ENCODE results near the gene SEL1L3.

Gene SEL1L3

DNA sequence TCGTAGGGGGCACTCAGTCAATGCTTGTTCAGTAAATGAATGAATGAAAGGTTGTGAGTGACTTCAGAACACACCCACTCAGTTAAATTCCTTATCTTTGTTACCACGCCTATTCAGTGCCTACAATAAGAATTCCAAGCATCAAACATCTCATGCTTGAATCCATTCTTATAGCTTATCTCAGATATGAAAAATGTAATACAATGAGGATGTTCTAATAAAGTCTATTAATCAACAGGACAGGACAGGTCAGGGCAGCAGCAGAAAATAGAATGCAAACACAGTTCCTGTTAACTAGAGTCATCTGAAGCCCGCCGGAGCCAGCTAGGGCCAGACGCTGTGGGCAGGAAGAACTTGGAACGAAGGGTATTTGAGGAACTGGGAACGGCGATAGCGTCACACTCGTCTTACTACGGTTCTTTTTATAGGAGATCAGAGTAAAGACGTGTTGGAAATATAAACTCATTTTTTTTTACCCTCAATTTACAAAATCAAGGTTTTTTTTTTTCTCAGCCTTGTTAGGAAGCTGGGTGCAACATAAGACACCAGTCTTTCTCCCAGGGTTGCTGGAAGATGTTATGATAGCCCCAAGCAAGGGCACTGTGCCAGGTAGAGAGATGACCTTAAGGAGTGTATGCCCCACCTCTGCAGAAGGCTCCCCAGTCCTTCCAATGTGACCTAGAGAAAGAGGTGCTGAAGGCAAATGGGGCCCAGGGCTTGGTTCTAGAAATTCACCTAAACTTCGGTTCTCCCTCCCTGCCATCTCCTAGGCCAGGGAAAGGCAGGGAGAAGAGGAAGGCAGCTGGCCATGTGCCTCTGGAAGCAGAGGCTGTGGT, 48.3 kb downstream of the SEL1L3 start:
- H3K4me3 ChIP-seq (ENCODE audit: low read depth, low read length) = no peak overlapping the region
- H3K4me1 ChIP-seq = no peaks in the 10 kb centered on the region
- H3K9me3 ChIP-seq (ENCODE audit: control insufficient read depth, low read length) = no peaks in the 10 kb centered on the region
- H3K4me2 ChIP-seq (ENCODE audit: low read length) = no peak overlapping the region
- H3K36me3 ChIP-seq (ENCODE audit: control insufficient read depth, insufficient read depth, low read length) = no peaks in the 10 kb centered on the region
- no peak overlapping the region for H2AFZ ChIP-seq
- H3K27me3 ChIP-seq (ENCODE audit: control insufficient read depth, insufficient read depth, low read length) = no peaks in the 10 kb centered on the region
- no peak overlapping the region for H3K9ac ChIP-seq
- TF ChIP-seq, protein P1, sequence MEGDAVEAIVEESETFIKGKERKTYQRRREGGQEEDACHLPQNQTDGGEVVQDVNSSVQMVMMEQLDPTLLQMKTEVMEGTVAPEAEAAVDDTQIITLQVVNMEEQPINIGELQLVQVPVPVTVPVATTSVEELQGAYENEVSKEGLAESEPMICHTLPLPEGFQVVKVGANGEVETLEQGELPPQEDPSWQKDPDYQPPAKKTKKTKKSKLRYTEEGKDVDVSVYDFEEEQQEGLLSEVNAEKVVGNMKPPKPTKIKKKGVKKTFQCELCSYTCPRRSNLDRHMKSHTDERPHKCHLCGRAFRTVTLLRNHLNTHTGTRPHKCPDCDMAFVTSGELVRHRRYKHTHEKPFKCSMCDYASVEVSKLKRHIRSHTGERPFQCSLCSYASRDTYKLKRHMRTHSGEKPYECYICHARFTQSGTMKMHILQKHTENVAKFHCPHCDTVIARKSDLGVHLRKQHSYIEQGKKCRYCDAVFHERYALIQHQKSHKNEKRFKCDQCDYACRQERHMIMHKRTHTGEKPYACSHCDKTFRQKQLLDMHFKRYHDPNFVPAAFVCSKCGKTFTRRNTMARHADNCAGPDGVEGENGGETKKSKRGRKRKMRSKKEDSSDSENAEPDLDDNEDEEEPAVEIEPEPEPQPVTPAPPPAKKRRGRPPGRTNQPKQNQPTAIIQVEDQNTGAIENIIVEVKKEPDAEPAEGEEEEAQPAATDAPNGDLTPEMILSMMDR (IDR thresholded peaks at IDR 0.05) = no peak
- no peak overlapping the region for H3K27ac ChIP-seq
- no peaks in the 10 kb centered on the region for H3K79me2 ChIP-seq

DNA sequence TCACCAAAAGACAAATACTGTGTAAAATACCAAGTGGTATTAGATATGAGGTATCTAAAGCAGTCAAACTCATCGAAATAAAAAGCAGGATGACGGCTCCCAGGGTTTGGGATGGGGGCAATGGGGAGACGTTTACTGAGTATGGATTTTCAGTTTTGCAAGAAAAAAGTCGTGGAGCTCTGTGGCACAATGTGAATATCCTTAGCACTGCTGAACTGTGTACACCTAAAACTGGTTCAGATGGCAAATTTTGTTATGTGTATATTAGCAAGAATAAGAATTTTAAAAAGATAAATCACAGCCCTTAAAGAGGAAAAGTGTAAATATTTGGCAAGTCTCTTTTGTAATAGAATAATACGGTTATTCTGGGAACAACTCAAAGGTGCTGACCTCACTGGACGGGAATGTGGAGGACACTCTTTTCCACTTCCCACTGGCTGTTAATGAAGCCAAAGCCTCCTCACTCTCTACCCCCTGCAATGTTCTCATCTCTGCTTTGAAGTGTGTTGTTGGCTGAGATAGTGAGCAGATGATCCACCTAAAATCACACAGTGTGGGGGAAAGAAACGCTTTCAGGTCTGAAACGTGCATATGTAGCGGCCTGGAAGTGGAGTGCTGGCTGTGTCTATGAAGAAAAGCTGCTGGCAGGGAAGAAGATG, 49.2 kb downstream of the SEL1L3 start:
- H3K27ac ChIP-seq = no peak overlapping the region
- no peaks in the 10 kb centered on the region for H3K4me1 ChIP-seq
- no peak overlapping the region for H3K4me3 ChIP-seq (ENCODE audit: low read depth, low read length)
- TF ChIP-seq, protein P1 (IDR thresholded peaks at IDR 0.05) = no peak
- no peak overlapping the region for H3K4me2 ChIP-seq (ENCODE audit: low read length)
- no peaks in the 10 kb centered on the region for H3K27me3 ChIP-seq (ENCODE audit: control insufficient read depth, insufficient read depth, low read length)
- H3K9me3 ChIP-seq (ENCODE audit: control insufficient read depth, low read length) = no peaks in the 10 kb centered on the region
- H3K36me3 ChIP-seq (ENCODE audit: control insufficient read depth, insufficient read depth, low read length) = no peaks in the 10 kb centered on the region
- no peak overlapping the region for H3K9ac ChIP-seq
- H3K79me2 ChIP-seq = no peaks in the 10 kb centered on the region
- no peak overlapping the region for H2AFZ ChIP-seq

DNA sequence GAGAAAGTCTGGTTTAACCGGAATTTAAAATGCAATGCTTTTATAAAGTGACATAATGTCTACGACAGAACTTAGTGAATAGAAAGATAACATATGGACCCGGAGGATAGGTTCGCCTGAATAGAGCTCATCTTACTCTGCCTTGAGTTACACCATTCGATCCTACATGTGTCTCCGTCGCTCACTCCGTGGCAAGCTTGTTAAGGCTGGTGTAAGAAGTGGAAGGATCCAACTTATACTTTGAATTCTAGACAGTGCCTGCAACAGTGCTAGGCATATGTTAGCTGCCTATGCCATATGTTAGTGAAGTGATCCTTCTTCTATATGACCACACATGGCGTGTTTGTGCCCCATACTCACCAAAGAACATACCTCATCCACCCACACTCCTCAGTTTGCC, 50.9 kb downstream of the SEL1L3 start:
- H3K27ac ChIP-seq = no peak overlapping the region

DNA sequence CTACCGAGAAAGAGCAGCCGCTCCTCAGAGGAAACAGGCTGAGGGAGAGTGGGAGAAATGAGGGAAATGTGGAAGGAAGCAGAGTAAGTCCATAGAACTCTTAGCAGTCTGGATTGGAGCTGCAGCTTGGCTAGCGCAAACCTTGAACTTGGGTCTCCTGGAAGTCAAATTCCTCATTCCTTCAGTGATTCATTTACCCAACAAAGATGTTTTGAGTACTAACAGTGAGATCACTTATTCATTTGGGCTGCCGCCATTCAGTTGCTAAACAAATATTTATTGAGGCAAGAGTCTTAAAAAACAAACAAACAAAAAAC, 51.5 kb downstream of the SEL1L3 start:
- Histone ChIP-seq H3K36me3 (ENCODE audit: control insufficient read depth, insufficient read depth, low read length) (no peaks in the 10 kb centered on the region), H3K79me2 (no peaks in the 10 kb centered on the region), H3K4me3 (ENCODE audit: low read depth, low read length) (no peak overlapping the region), H3K4me2 (ENCODE audit: low read length) (no peak overlapping the region), H3K27ac (no peak overlapping the region), H3K9me3 (ENCODE audit: control insufficient read depth, low read length) (no peaks in the 10 kb centered on the region), H3K9ac (no peak overlapping the region), H3K27me3 (ENCODE audit: control insufficient read depth, insufficient read depth, low read length) (no peaks in the 10 kb centered on the region), H2AFZ (no peak overlapping the region), H3K4me1 (no peaks in the 10 kb centered on the region)
- TF ChIP-seq, protein P1 (IDR thresholded peaks at IDR 0.05) = no peak

More for the DNA sequence above, 50.9 kb downstream of the SEL1L3 start:
- H3K9ac ChIP-seq = no peak overlapping the region
- no peaks in the 10 kb centered on the region for H3K36me3 ChIP-seq (ENCODE audit: control insufficient read depth, insufficient read depth, low read length)
- H3K9me3 ChIP-seq (ENCODE audit: control insufficient read depth, low read length) = no peaks in the 10 kb centered on the region
- H2AFZ ChIP-seq = no peak overlapping the region
- no peak overlapping the region for H3K4me2 ChIP-seq (ENCODE audit: low read length)
- TF ChIP-seq, protein P1 (IDR thresholded peaks at IDR 0.05) = no peak
- H3K4me3 ChIP-seq (ENCODE audit: low read depth, low read length) = no peak overlapping the region
- no peaks in the 10 kb centered on the region for H3K79me2 ChIP-seq
- no peaks in the 10 kb centered on the region for H3K4me1 ChIP-seq
- H3K27me3 ChIP-seq (ENCODE audit: control insufficient read depth, insufficient read depth, low read length) = no peaks in the 10 kb centered on the region
